NCI-H1105 treated with DMSO at 0.1 percent for 48 hours (cell line): ENCODE measurements around the gene CCNY.
"Not testable (repeated sequence)": the region's sequence is repeated elsewhere in the genome, so short reads cannot be mapped to it uniquely, and the experiment has no call there.

Experiments
- DNase-seq: peaks from one replicate; lab custom pipeline; 2025; lab: John Stamatoyannopoulos, UW

CCNY gene

GRCh38 chr10:35334297-35334696, 2.0 kb upstream of the CCNY start:
- DNase-seq = no peak

DNA sequence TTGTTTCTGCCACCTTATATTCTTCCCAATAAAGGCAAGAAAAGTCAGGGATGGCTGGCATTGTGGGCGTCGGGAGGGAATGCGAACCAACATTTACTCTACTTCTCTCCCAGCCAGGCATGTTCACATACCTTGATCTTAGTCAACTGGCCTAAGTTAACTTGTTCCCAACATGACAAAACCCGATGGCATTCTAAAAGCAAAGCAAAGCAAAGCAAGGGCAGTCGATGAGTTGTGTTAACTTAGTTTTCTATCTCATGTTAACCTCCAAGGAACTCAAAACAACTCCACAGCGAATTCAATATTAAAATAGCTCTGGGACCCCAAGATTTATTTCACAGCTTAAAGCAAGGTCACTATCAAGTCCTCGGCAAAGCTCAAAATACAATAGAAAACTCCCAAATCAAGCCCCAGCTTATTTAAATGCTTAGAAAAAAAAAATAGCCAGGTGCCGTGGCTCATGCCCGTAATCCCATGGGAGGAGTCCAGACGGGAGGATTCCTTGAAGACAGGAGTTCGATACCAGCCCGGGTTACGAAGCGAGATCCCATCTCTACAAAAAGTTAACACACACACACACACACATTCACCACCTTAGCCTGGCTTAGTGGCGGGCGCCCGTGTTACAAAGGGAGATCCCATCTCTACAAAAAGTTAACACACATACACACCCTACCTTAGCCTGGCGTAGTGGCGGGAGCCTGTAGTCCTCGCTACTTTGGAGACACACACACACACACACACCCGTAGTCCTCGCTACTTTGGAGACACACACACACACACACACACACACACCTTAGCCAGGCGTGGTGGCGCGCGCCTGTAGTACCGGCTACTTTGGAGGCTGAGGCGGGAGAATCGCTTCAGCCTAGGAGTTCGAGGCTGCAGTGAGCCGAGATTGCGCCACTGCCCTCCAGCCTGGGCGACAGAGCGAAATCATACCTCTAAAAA, 901 bp upstream of the CCNY start:
- DNase-seq = no peak

GRCh38 chr10:35336921-35337823, 863 bp downstream of the CCNY start:
- peak; percentile 2 for DNase-seq

- DNase-seq = no peak
Observed at GRCh38 chr10:35339942-35340341, 3.6 kb downstream of the CCNY start.

- no peak for DNase-seq
Observed at GRCh38 chr10:35340975-35341374, 4.7 kb downstream of the CCNY start.

- no peak for DNase-seq
Observed at GRCh38 chr10:35341521-35341920, 5.2 kb downstream of the CCNY start.

DNA sequence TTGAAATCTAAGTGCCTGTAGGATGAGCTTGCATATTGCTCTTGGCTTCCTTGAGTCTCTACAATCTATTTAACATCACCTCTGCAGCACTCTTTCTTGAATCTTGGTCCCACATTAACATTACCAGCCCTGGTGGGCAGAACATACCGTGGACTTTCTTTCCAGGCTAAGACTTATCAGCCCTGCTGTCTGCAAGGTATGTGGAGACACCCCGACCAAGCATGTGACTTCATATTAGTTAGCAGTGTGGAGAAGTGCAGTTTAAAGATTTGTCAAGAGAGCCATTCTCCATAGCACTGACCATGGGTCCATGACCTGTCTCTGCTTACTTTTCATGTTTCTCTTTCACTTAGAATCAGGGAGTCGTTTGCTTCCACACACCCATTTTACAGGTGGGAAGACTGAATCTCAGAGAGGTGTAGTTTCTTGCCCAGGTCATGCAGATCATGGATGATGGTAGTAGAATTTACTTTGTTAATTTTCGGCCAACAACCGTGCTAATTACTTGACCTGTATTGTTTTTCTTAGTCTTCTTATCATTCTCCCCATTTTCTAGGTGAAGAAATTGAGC, 6.0 kb downstream of the CCNY start:
- DNase-seq = no peak

- DNase-seq = no peak
Observed at GRCh38 chr10:35343739-35344138, 7.4 kb downstream of the CCNY start.

DNA sequence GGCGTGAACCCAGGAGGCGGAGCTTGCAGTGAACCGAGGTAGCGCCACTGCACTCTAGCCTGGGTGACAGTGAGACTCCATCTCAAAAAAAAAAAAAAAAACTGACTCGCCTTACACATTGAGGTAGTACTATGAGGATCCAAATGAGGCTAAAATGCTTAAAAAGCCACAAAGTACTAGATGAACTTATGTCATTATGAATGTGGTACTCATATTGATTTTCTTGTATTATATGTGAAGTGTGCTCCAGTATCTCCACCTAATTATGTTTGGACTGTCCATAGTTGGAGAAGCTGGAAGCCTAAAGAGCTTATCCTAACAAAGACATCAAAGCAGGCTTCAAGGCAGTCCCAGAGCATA, 9.1 kb downstream of the CCNY start:
- no peak for DNase-seq

GRCh38 chr10:35346248-35346647, 9.9 kb downstream of the CCNY start:
- DNase-seq = no peak

DNA sequence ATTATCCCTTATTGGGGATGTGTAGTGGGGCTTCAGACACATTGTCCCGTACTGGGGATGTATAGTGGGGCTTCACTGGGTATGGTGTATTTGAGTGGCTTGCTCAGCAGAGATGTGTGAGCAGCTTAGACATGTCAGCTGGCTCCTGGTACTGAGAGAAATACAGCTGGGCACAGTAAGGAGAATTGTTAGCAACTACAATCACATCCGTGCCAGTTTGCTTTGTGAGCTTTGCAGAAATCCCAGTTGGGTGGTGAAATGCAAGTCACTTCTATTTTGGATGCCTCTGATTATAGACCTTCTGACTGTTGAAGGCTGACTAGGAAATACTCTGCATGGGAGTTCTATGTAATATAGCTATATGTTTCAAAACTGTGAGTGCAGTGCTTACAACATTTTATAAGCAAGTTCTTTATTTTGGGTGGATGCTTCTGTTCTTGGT, 10.8 kb downstream of the CCNY start:
- DNase-seq = no peak

- no peak for DNase-seq
Observed at GRCh38 chr10:35347899-35348608, 11.7 kb downstream of the CCNY start.

DNA sequence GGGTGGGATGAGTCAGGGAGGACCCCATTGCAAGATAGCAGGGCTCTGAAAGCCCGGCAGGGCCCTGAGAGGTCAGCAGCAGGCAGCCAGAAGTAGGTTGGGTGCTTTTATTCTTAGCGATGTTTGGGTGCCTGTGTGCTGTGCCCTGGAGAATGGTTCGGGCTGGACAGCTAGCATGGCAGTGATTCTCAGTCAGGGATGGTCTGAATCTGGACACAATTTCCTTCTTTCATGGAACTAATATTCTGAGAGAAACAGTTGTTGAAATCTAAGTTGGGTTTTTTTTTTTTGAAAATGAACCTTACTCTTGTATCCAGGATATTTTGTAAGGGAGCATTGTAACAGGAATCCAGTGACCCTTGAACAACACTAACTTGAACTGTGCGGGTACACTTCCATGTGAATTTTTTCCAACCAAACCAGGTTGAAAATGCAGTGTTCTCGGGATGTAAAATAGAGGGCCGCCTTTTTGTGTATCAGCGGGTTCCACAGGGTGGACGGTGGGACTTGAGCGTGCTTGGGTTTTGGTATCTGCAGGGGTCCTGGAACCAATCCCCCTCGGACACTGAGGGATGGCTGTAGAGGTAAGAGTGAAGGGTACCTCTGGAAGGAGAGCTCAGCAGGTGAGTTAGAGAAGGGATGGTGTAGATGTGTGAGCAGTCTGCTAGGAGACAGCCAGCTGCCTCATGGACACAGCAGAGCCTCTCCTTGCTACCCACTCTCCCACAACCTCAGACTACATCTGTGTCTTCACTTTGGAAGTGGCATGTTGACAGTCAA, 12.5 kb downstream of the CCNY start:
- no peak for DNase-seq

DNA sequence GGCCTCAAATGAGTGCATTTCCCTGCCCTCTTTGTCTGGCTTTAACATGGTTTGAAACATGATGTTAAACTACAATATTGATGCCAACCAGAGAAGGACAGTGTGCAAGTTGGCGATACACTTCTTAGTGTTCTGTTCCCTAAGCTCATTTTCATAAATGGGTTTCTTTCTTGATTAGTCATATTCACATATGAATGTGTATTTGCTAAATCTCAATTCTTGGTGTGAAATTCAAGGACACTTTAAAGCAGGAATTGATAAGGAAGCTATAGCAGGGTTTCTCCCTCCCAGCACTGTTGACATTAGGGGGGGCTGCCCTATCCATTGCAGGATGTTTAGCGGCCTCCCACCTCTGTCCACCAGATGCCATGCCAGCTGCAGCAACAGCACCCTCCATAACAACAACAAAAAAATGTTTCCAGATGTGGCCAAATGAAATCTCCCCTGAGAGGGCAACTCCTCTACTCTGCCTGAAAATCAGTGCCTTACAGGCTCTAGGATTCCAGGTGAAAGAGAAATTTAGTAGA, 13.1 kb downstream of the CCNY start:
- no peak for DNase-seq

- DNase-seq = no peak
Observed at GRCh38 chr10:35351021-35351420, 14.7 kb downstream of the CCNY start.

- no peak for DNase-seq
Observed at GRCh38 chr10:35352097-35352496, 15.8 kb downstream of the CCNY start.

GRCh38 chr10:35352512-35352911, 16.2 kb downstream of the CCNY start:
- no peak for DNase-seq

- DNase-seq = no peak
Observed at GRCh38 chr10:35353395-35353794, 17.1 kb downstream of the CCNY start.

DNA sequence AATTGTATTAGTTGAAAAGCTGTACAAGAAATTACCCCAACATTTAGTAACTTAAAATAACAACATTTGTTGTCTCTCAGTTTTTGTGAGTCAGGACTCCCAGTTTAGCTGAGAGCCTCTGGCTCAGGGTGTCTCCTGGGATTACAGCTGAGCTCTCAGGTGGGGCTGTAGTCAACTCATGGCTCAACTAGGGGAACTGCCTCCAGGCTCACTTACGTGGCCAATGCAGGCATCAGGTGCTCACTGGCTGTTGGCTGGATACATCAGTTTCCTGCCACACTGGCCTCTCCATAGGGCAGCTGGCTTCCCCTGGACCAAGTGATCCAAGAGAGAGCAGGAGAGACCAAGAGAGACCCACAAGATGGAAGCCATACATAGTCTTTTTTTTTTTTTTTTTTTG, 17.5 kb downstream of the CCNY start:
- DNase-seq = no peak

DNA sequence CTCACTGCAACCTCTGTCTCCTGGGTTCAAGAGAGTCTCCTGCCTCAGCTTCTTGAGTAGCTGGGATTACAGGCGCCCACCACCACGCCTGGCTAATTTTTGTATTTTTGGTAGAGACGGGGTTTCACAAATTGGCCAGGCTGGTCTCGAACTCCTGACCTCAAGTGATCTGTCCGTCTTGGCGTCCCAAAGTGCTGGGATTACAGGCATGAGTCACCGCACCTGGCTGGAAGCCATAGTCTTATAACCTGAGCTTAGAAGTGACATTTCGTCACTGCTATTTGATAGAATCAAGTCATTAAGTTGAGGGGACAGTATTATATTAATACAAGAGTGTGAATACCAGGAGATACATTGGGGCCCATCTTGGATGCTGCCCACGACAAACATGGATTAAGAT, 17.9 kb downstream of the CCNY start:
- DNase-seq = not testable (repeated sequence)
